A673 (cell line): ENCODE results near the gene KCNQ1OT1. TPM values are rescaled to one million over a fixed set of nuclear protein-coding genes. Genes with fewer than 3 reads are reported as not detected.
A peak's percentile ranks its signal among the peaks of the same experiment; 100 is the strongest.

Experiments used
- BruUV-seq: library from RNA; stranded (reverse); fragments of 400-500 nt; replicated peaks from 2 replicates; lab custom pipeline; 2021; lab: Mats Ljungman, UMichigan
- CTCF ChIA-PET: fragments of 300-600 bp; sonication (Branson Sonifier 250); formaldehyde crosslinking; loops from one replicate; lab custom pipeline; 2022; ENCODE audit warnings: antibody characterized with exemption; lab: Charles Lee
- POLR2A ChIA-PET: fragments of 300-600 bp; sonication (Branson Sonifier 250); formaldehyde crosslinking; loops from one replicate; lab custom pipeline; 2022; ENCODE audit warnings: antibody characterized with exemption; ENCODE audit not compliant: low non-redundant PET; lab: Charles Lee
- DNase-seq: peaks from one replicate; pipeline ENCODE4 v3.0.0-alpha.2; 2015; ENCODE audit warnings: low spot score
- H3K27ac ChIP-seq: fragments of 200-600 bp; sonication (generic); 2 replicates; pipeline ENCODE4 v1.5.1; 2016; ENCODE audit warnings: mixed run types, low read depth, mild to moderate bottlenecking, mixed read lengths, antibody characterized with exemption, low read length; ENCODE audit not compliant: poor library complexity, severe bottlenecking
- H3K27me3 ChIP-seq: fragments of 200-600 bp; sonication (generic); replicated peaks from 2 replicates; pipeline ENCODE4 v1.6.1; 2017; ENCODE audit warnings: mixed run types, low read depth, mild to moderate bottlenecking, mixed read lengths, antibody characterized with exemption, low read length; ENCODE audit not compliant: insufficient read depth, poor library complexity
- H3K36me3 ChIP-seq: fragments of 200-600 bp; sonication (generic); 2 replicates; pipeline ENCODE4 v1.6.1; 2016; ENCODE audit warnings: mixed run types, mild to moderate bottlenecking, mixed read lengths, antibody characterized with exemption, low read length; ENCODE audit not compliant: insufficient read depth, poor library complexity, severe bottlenecking
- H3K4me1 ChIP-seq: fragments of 200-600 bp; sonication (generic); 2 replicates; pipeline ENCODE4 v1.6.1; 2017; ENCODE audit warnings: mixed run types, mild to moderate bottlenecking, mixed read lengths, antibody characterized with exemption, low read length; ENCODE audit not compliant: insufficient read depth, poor library complexity, severe bottlenecking
- H3K4me3 ChIP-seq: fragments of 200-600 bp; sonication (generic); 2 replicates; pipeline ENCODE4 v1.5.1; 2016; ENCODE audit warnings: low read depth, mixed run types, mild to moderate bottlenecking, mixed read lengths, low read length; ENCODE audit not compliant: poor library complexity, severe bottlenecking
- H3K9me3 ChIP-seq: fragments of 200-600 bp; sonication (generic); 2 replicates; pipeline ENCODE4 v1.6.1; 2016; ENCODE audit warnings: mixed run types, low read depth, mild to moderate bottlenecking, mixed read lengths, antibody characterized with exemption, low read length; ENCODE audit not compliant: poor library complexity, severe bottlenecking
- CTCF ChIP-seq: fragments of 300-800, 200-600 bp; sonication (generic); conservative IDR thresholded peaks from 2 replicates; pipeline ENCODE4 v1.5.1; 2017; ENCODE audit warnings: low read depth, mild to moderate bottlenecking, antibody characterized with exemption, low read length, moderate library complexity, mixed read lengths
- EZH2 ChIP-seq: fragments of 200-600 bp; sonication (generic); IDR thresholded peaks from 2 replicates; pipeline ENCODE4 v1.6.1; 2017; ENCODE audit warnings: borderline replicate concordance, low read depth, mild to moderate bottlenecking, mixed read lengths, antibody characterized with exemption, low read length; ENCODE audit not compliant: poor library complexity, severe bottlenecking
- intact Hi-C: fragments of 100-400 bp; cut with micrococcal nuclease; formaldehyde crosslinking; loops from one replicate; pipeline ENCODE4 v1.10.0; 2022; ENCODE audit not compliant: unreplicated experiment
- total RNA-seq: library from RNA; stranded (reverse); gene quantifications from 2 replicates; pipeline ENCODE4 v1.2.3, GENCODE V29; 2021

KCNQ1OT1 gene
- total RNA-seq, 1 experiment from 2014 or later = 4.0 TPM

- H3K4me1 ChIP-seq = peaks cover 21% of the 10 kb centered on the region
- CTCF ChIA-PET = no interaction called here
- no peaks in the 10 kb centered on the region for H3K9me3 ChIP-seq
- no peaks in the 10 kb centered on the region for H3K27me3 ChIP-seq
- no peak for DNase-seq
- TF ChIP-seq EZH2 (no peak), CTCF (no peak)
- intact Hi-C loops = no loop called here
- BruUV-seq = no TSS peak
- H3K4me3 ChIP-seq = no peak overlapping the region
- no peaks in the 10 kb centered on the region for H3K36me3 ChIP-seq
- H3K27ac ChIP-seq = no peak overlapping the region
- POLR2A ChIA-PET = no interaction called here
These were observed 47.6 kb upstream of the KCNQ1OT1 start for GRCh38 chr11:2747248-2748027.

GRCh38 chr11:2746401-2747247 lies 46.8 kb upstream of the KCNQ1OT1 start:
- DNase-seq = peak; percentile 67
- no peak overlapping the region for H3K27ac ChIP-seq

GRCh38 chr11:2745511-2745910 lies 45.7 kb upstream of the KCNQ1OT1 start:
- intact Hi-C loops = no loop called here
- Histone ChIP-seq H3K4me1 (peaks cover 16% of the 10 kb centered on the region), H3K27ac (no peak overlapping the region), H3K9me3 (no peaks in the 10 kb centered on the region), H3K36me3 (no peaks in the 10 kb centered on the region), H3K4me3 (no peak overlapping the region), H3K27me3 (no peaks in the 10 kb centered on the region)
- TF ChIP-seq CTCF (no peak), EZH2 (no peak)
- no TSS peak for BruUV-seq
- DNase-seq = no peak
- ChIA-PET POLR2A (no interaction called here), CTCF (no interaction called here)

More at GRCh38 chr11:2746401-2747247, 46.8 kb upstream of the KCNQ1OT1 start:
- intact Hi-C loops = no loop called here
- Histone ChIP-seq H3K4me3 (no peak overlapping the region), H3K4me1 (peaks cover 21% of the 10 kb centered on the region), H3K9me3 (no peaks in the 10 kb centered on the region), H3K27me3 (no peaks in the 10 kb centered on the region), H3K36me3 (no peaks in the 10 kb centered on the region)
- TF ChIP-seq CTCF = no peak
- TF ChIP-seq EZH2 = no peak
- ChIA-PET CTCF (no interaction called here), POLR2A (no interaction called here)
- no TSS peak for BruUV-seq
